Spleen (tissue), 11 donors: ENCODE results near the gene LMO4. TPM values are rescaled to one million over a fixed set of nuclear protein-coding genes. Genes with fewer than 3 reads are reported as not detected.

Source experiments
- DNase-seq: peaks from one replicate; pipeline ENCODE4 v3.0.0-alpha.2; 2020
- H3K27ac ChIP-seq, 8 donors: fragments of 200-600 bp; sonication (generic) in 7 of 8; 1 replicate in 4 of 8; 2 replicates in 4 of 8; pipeline versions ENCODE4 v1.5.0 to v1.8.0; 2016 to 2021; ENCODE audit warnings: inconsistent platforms in 4 of 8, mild to moderate bottlenecking in 4 of 8, moderate library complexity in 1 of 8
- H3K27me3 ChIP-seq, 7 donors: fragments of 200-600 bp; sonication (generic) in 6 of 7; replicated peaks in 1 of 7; 1 replicate in 4 of 7; 2 replicates in 3 of 7; pipeline versions ENCODE4 v1.5.0 to v1.8.0; 2016 to 2021; ENCODE audit warnings: inconsistent platforms in 3 of 7, mild to moderate bottlenecking in 1 of 7
- H3K36me3 ChIP-seq, 6 donors: fragments of 200-600 bp; sonication (generic) in 5 of 6; 1 replicate in 4 of 6; 2 replicates in 2 of 6; pipeline versions ENCODE4 v1.5.0 to v1.8.0; 2016 to 2021; ENCODE audit warnings: inconsistent platforms in 2 of 6
- H3K4me1 ChIP-seq, 6 donors: fragments of 200-600 bp; sonication (generic) in 5 of 6; 1 replicate in 3 of 6; 2 replicates in 3 of 6; pipeline versions ENCODE4 v1.5.0 to v1.8.0; 2016 to 2021; ENCODE audit warnings: inconsistent platforms in 3 of 6
- H3K4me3 ChIP-seq, 8 donors: fragments of 200-600 bp; sonication (generic) in 7 of 8; 1 replicate in 4 of 8; 2 replicates in 4 of 8; pipeline versions ENCODE4 v1.5.0 to v1.8.0; 2016 to 2021; ENCODE audit warnings: inconsistent platforms in 4 of 8, mild to moderate bottlenecking in 4 of 8, moderate library complexity in 2 of 8
- H3K9me3 ChIP-seq, 8 donors: fragments of 200-600 bp; sonication (generic) in 7 of 8; 1 replicate in 4 of 8; 2 replicates in 4 of 8; pipeline versions ENCODE4 v1.5.0 to v1.8.0; 2016 to 2021; ENCODE audit warnings: inconsistent platforms in 4 of 8
- CTCF ChIP-seq, 11 experiments: fragments of 200-600 bp in 7 of 11; fragments of 450-650 bp in 4 of 11; sonication (generic) in 4 of 11; IDR thresholded peaks in 8 of 11; conservative IDR thresholded peaks in 3 of 11; 1 replicate in 7 of 11; 2 replicates in 4 of 11; pipeline versions ENCODE4 v1.4.0 to v1.8.0; 2016 to 2021; ENCODE audit warnings: antibody characterized with exemption in 11 of 11, inconsistent platforms in 4 of 11, mild to moderate bottlenecking in 1 of 11
- POLR2A ChIP-seq, 3 donors: fragments of 450-650 bp; IDR thresholded peaks; one replicate each; pipeline ENCODE4 v1.5.1; 2017; ENCODE audit warnings: antibody characterized with exemption in 3 of 3, mild to moderate bottlenecking in 1 of 3
- POLR2AphosphoS5 ChIP-seq, 3 donors: sonication (generic); formaldehyde crosslinking; IDR thresholded peaks; one replicate each; pipeline ENCODE4 v1.5.1; 2017; ENCODE audit warnings: antibody characterized with exemption in 3 of 3
- WGBS, 5 donors: extraction: QIAGEN DNeasy Blood & Tissue Kit in 3 of 5; methylation state at CpG; one replicate each; pipeline versions ENCODE4 v1.1.5 to v1.1.7; 2013 to 2018; 5-methylcytosine and 5-hydroxymethylcytosine counted together
- intact Hi-C: fragments of 100-400 bp; cut with DNase I; formaldehyde crosslinking; loops from one replicate; pipeline ENCODE4 v1.15.0; 2023; ENCODE audit warnings: low total_unique reads
- polyA plus RNA-seq, 3 donors: library from polyadenylated mRNA; stranded (reverse); fragments of 200-250 nt; gene quantifications; one replicate each; pipeline ENCODE4 v1.2.1, GENCODE V29; 2013
- total RNA-seq, 7 donors: library from RNA; depleted of rRNA in 3 of 7; stranded (reverse); fragments of >200 nt in 3 of 7; fragmentation: NEBNext Ultra II Directional in 4 of 7; extraction: Animal tissue kit (Norgen Biotek cat#: 25700) in 4 of 7; gene quantifications; one replicate each; pipeline versions ENCODE4 v1.1.0 to v1.2.1, GENCODE V29; 2016 to 2021
- donor health status: healthy with polysubstance abuse.
- donor health status: DM: no; HTN: no; CAD: no; lungs with moderate emphysema.
- donor health status: DM: no; HTN: no; CAD: no.
- donor health status: Bipolar disorder and iron deficiency.
- donor health status: healthy.
- donor health status: DM: no; HTN: no; CAD: no.
- donor health status: DM: yes; HTN: yes; CAD: no.

Gene LMO4
- total and polyA plus RNA-seq, 10 donors = 31.2 to 63.8 (median 45.9) TPM

GRCh38 chr1:87394513-87394912 lies 65.8 kb downstream of the LMO4 start:
- intact Hi-C loops = no loop called here
- Histone ChIP-seq H3K27me3 (no peaks in the 10 kb centered on the region), H3K27ac (no peak overlapping the region), H3K36me3 (no peaks in the 10 kb centered on the region), H3K4me3 (no peak overlapping the region), H3K9me3 (peaks cover 0 to 3% (median 0%) of the 10 kb centered on the region in 8 donors), H3K4me1 (peaks cover 0 to 13% (median 3%) of the 10 kb centered on the region in 6 donors)
- no peak for DNase-seq
- TF ChIP-seq CTCF (IDR thresholded peaks at IDR 0.05 in 8 of 11, conservative IDR thresholded peaks at IDR 0.05 in 3 of 11) (no peak), POLR2AphosphoS5 (IDR thresholded peaks at IDR 0.05) (no peak), POLR2A (IDR thresholded peaks at IDR 0.05) (no peak)
- 79 to 86% (median 83%) methylated on average over 9 of the region's 9 CpGs for WGBS, 5 donors

- Histone ChIP-seq H3K4me1 (peaks cover 0 to 13% (median 3%) of the 10 kb centered on the region in 6 donors), H3K27me3 (no peaks in the 10 kb centered on the region), H3K9me3 (no peaks in the 10 kb centered on the region), H3K4me3 (no peak overlapping the region), H3K36me3 (no peaks in the 10 kb centered on the region), H3K27ac (no peak overlapping the region)
- TF ChIP-seq CTCF (IDR thresholded peaks at IDR 0.05 in 8 of 11, conservative IDR thresholded peaks at IDR 0.05 in 3 of 11) = no peak
- TF ChIP-seq POLR2A (IDR thresholded peaks at IDR 0.05) = no peak
- no peak for TF ChIP-seq POLR2AphosphoS5 (IDR thresholded peaks at IDR 0.05)
- DNase-seq = no peak
- 86 to 90% (median 88%) methylated on average over 2 of the region's 2 CpGs for WGBS, 5 donors
- intact Hi-C loops = no loop called here
These were observed 66.3 kb downstream of the LMO4 start for GRCh38 chr1:87394982-87395381.
